ENCODE measurements around the gene TTF2. TPM values are rescaled to one million over a fixed set of nuclear protein-coding genes. Genes with fewer than 3 reads are reported as not detected.

The TTF2 gene
- total and polyA plus RNA-seq, 2 experiments from 2014 or later, result 84.7 to 85.4 TPM

DNA sequence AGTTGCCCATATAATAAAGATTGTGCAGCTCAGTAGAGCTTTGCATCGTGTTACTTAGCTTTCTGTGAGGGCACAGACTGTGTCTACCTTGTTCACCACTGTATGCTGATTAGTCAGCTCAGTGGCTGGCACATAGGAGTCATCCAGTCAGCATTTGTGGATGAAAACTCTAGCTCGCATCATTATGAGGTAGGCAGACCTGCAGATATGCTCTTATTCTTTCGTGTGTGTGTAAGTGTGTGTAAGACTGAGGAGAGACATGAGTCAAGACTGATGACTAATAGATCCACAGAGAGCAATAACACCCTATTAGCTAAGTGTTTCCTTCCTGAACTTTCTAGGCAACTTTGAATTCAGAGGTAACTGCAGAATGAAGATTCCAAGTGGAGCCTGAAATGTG is 17.1 kb downstream of the TTF2 start:
- Histone ChIP-seq H2AFZ (no peak overlapping the region), H3K27ac (ENCODE audit: low read depth) (no peak overlapping the region), H3K4me1 (ENCODE audit: insufficient read depth) (no peaks in the 10 kb centered on the region), H3K27me3 (ENCODE audit: insufficient read depth) (no peaks in the 10 kb centered on the region), H3F3A (replicated peaks; ENCODE audit: low read depth) (no peaks in the 10 kb centered on the region), H4K20me1 (replicated peaks; ENCODE audit: insufficient read depth) (peaks cover under 1% of the 10 kb centered on the region), H3K4me3 (no peak overlapping the region), H3K4me2 (no peak overlapping the region), H3K9me2 (ENCODE audit: insufficient read depth) (no peaks in the 10 kb centered on the region), H3K36me3 (ENCODE audit: insufficient read depth) (peaks cover 80% of the 10 kb centered on the region), H3K79me2 (replicated peaks; ENCODE audit: insufficient read depth) (peaks cover 10% of the 10 kb centered on the region; the same call in 1 of the 2 replicates)
- no peaks in the 10 kb centered on the region for H3K27me3 Mint-ChIP-seq (ENCODE audit: insufficient read depth, low read depth, poor library complexity)
- no peak for TF ChIP-seq EZH2phosphoT487 (IDR thresholded peaks at IDR 0.05; ENCODE audit: unreplicated experiment)
- TF ChIP-seq, protein P1, sequence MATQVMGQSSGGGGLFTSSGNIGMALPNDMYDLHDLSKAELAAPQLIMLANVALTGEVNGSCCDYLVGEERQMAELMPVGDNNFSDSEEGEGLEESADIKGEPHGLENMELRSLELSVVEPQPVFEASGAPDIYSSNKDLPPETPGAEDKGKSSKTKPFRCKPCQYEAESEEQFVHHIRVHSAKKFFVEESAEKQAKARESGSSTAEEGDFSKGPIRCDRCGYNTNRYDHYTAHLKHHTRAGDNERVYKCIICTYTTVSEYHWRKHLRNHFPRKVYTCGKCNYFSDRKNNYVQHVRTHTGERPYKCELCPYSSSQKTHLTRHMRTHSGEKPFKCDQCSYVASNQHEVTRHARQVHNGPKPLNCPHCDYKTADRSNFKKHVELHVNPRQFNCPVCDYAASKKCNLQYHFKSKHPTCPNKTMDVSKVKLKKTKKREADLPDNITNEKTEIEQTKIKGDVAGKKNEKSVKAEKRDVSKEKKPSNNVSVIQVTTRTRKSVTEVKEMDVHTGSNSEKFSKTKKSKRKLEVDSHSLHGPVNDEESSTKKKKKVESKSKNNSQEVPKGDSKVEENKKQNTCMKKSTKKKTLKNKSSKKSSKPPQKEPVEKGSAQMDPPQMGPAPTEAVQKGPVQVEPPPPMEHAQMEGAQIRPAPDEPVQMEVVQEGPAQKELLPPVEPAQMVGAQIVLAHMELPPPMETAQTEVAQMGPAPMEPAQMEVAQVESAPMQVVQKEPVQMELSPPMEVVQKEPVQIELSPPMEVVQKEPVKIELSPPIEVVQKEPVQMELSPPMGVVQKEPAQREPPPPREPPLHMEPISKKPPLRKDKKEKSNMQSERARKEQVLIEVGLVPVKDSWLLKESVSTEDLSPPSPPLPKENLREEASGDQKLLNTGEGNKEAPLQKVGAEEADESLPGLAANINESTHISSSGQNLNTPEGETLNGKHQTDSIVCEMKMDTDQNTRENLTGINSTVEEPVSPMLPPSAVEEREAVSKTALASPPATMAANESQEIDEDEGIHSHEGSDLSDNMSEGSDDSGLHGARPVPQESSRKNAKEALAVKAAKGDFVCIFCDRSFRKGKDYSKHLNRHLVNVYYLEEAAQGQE (IDR thresholded peaks at IDR 0.05; ENCODE audit: unreplicated experiment), result no peak
- TF ChIP-seq, protein P2, sequence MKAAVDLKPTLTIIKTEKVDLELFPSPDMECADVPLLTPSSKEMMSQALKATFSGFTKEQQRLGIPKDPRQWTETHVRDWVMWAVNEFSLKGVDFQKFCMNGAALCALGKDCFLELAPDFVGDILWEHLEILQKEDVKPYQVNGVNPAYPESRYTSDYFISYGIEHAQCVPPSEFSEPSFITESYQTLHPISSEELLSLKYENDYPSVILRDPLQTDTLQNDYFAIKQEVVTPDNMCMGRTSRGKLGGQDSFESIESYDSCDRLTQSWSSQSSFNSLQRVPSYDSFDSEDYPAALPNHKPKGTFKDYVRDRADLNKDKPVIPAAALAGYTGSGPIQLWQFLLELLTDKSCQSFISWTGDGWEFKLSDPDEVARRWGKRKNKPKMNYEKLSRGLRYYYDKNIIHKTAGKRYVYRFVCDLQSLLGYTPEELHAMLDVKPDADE (IDR thresholded peaks at IDR 0.05), result no peak
- TF ChIP-seq, protein P3, sequence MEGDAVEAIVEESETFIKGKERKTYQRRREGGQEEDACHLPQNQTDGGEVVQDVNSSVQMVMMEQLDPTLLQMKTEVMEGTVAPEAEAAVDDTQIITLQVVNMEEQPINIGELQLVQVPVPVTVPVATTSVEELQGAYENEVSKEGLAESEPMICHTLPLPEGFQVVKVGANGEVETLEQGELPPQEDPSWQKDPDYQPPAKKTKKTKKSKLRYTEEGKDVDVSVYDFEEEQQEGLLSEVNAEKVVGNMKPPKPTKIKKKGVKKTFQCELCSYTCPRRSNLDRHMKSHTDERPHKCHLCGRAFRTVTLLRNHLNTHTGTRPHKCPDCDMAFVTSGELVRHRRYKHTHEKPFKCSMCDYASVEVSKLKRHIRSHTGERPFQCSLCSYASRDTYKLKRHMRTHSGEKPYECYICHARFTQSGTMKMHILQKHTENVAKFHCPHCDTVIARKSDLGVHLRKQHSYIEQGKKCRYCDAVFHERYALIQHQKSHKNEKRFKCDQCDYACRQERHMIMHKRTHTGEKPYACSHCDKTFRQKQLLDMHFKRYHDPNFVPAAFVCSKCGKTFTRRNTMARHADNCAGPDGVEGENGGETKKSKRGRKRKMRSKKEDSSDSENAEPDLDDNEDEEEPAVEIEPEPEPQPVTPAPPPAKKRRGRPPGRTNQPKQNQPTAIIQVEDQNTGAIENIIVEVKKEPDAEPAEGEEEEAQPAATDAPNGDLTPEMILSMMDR (conservative IDR thresholded peaks at IDR 0.05; ENCODE audit: low read depth in 2 of 2), result no peak
- TF ChIP-seq ZNF114 (CRISPR knock-in tag; IDR thresholded peaks at IDR 0.05), result no peak
- no peak for TF ChIP-seq POLR2AphosphoS5 (IDR thresholded peaks at IDR 0.05; ENCODE audit: low read depth)
- TF ChIP-seq, protein P4, sequence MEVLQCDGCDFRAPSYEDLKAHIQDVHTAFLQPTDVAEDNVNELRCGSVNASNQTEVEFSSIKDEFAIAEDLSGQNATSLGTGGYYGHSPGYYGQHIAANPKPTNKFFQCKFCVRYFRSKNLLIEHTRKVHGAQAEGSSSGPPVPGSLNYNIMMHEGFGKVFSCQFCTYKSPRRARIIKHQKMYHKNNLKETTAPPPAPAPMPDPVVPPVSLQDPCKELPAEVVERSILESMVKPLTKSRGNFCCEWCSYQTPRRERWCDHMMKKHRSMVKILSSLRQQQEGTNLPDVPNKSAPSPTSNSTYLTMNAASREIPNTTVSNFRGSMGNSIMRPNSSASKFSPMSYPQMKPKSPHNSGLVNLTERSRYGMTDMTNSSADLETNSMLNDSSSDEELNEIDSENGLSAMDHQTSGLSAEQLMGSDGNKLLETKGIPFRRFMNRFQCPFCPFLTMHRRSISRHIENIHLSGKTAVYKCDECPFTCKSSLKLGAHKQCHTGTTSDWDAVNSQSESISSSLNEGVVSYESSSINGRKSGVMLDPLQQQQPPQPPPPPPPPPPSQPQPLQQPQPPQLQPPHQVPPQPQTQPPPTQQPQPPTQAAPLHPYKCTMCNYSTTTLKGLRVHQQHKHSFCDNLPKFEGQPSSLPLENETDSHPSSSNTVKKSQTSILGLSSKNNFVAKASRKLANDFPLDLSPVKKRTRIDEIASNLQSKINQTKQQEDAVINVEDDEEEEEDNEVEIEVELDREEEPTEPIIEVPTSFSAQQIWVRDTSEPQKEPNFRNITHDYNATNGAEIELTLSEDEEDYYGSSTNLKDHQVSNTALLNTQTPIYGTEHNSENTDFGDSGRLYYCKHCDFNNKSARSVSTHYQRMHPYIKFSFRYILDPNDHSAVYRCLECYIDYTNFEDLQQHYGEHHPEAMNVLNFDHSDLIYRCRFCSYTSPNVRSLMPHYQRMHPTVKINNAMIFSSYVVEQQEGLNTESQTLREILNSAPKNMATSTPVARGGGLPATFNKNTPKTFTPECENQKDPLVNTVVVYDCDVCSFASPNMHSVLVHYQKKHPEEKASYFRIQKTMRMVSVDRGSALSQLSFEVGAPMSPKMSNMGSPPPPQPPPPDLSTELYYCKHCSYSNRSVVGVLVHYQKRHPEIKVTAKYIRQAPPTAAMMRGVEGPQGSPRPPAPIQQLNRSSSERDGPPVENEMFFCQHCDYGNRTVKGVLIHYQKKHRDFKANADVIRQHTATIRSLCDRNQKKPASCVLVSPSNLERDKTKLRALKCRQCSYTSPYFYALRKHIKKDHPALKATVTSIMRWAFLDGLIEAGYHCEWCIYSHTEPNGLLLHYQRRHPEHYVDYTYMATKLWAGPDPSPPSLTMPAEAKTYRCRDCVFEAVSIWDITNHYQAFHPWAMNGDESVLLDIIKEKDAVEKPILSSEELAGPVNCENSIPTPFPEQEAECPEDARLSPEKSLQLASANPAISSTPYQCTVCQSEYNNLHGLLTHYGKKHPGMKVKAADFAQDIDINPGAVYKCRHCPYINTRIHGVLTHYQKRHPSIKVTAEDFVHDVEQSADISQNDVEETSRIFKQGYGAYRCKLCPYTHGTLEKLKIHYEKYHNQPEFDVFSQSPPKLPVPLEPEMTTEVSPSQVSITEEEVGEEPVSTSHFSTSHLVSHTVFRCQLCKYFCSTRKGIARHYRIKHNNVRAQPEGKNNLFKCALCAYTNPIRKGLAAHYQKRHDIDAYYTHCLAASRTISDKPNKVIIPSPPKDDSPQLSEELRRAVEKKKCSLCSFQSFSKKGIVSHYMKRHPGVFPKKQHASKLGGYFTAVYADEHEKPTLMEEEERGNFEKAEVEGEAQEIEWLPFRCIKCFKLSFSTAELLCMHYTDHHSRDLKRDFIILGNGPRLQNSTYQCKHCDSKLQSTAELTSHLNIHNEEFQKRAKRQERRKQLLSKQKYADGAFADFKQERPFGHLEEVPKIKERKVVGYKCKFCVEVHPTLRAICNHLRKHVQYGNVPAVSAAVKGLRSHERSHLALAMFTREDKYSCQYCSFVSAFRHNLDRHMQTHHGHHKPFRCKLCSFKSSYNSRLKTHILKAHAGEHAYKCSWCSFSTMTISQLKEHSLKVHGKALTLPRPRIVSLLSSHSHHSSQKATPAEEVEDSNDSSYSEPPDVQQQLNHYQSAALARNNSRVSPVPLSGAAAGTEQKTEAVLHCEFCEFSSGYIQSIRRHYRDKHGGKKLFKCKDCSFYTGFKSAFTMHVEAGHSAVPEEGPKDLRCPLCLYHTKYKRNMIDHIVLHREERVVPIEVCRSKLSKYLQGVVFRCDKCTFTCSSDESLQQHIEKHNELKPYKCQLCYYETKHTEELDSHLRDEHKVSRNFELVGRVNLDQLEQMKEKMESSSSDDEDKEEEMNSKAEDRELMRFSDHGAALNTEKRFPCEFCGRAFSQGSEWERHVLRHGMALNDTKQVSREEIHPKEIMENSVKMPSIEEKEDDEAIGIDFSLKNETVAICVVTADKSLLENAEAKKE (CRISPR knock-in tag; IDR thresholded peaks at IDR 0.05), result no peak
- TF ChIP-seq NANOG (IDR thresholded peaks at IDR 0.05; ENCODE audit: borderline replicate concordance), result no peak
- TF ChIP-seq JUNB (IDR thresholded peaks at IDR 0.05; ENCODE audit: unreplicated experiment), result no peak
- TF ChIP-seq ZNF331 (CRISPR knock-in tag; IDR thresholded peaks at IDR 0.05; ENCODE audit: low read depth), result no peak
- peaks cover 67% of the 10 kb centered on the region for H3K36me3 Mint-ChIP-seq (ENCODE audit: low read depth)
- H3K4me1 Mint-ChIP-seq, result no peaks in the 10 kb centered on the region
- H3K9me3 Mint-ChIP-seq, result no peaks in the 10 kb centered on the region
- ATAC-seq (no peak), DNase-seq (ENCODE audit: low spot score) (no peak)
- no peak overlapping the region for H3K4me3 Mint-ChIP-seq
- H3K27ac Mint-ChIP-seq, result no peak overlapping the region
